Aorta (tissue), 5 donors: ENCODE data around the gene RNF5. TPM values are rescaled to one million over a fixed set of nuclear protein-coding genes. Genes with fewer than 3 reads are reported as not detected.
"Not testable (repeated sequence)": the region's sequence is repeated elsewhere in the genome, so short reads cannot be mapped to it uniquely, and the experiment has no call there.

ENCODE experiments used
- ATAC-seq: fragments of 200-7000 bp; cut with Tn5 transposase; one replicate; pipeline ENCODE4 v1.9.1; 2022; ENCODE audit warnings: moderate library complexity; ENCODE audit not compliant: low FRiP score
- DNase-seq, 2 donors: peaks; one replicate each; pipeline ENCODE4 v3.0.0-alpha.2; 2020
- H3K27ac ChIP-seq, 2 donors: one replicate each; pipeline ENCODE4 v1.5.1; 2013; ENCODE audit warnings: low read length in 2 of 2, mild to moderate bottlenecking in 2 of 2, moderate library complexity in 2 of 2, control low read depth in 1 of 2, inconsistent platforms in 1 of 2, low read depth in 1 of 2
- H3K27me3 ChIP-seq, 2 donors: one replicate each; pipeline ENCODE4 v1.6.1; 2013; ENCODE audit warnings: control low read depth in 1 of 2, low read length in 1 of 2, mild to moderate bottlenecking in 1 of 2, moderate library complexity in 1 of 2; ENCODE audit not compliant: insufficient read depth in 2 of 2, control insufficient read depth in 1 of 2
- H3K36me3 ChIP-seq, 2 donors: one replicate each; pipeline ENCODE4 v1.6.1; 2013; ENCODE audit warnings: control low read depth in 1 of 2, low read length in 1 of 2, mild to moderate bottlenecking in 1 of 2; ENCODE audit not compliant: insufficient read depth in 2 of 2, control insufficient read depth in 1 of 2
- H3K4me1 ChIP-seq, 2 donors: one replicate each; pipeline ENCODE4 v1.6.1; 2013; ENCODE audit warnings: low read length in 2 of 2, control low read depth in 1 of 2, mild to moderate bottlenecking in 1 of 2, moderate library complexity in 1 of 2; ENCODE audit not compliant: insufficient read depth in 2 of 2, control insufficient read depth in 1 of 2
- H3K4me3 ChIP-seq, 2 donors: one replicate each; pipeline ENCODE4 v1.5.1; 2013; ENCODE audit warnings: low read length in 2 of 2, control low read depth in 1 of 2, mild to moderate bottlenecking in 1 of 2
- H3K9me3 ChIP-seq: one replicate; pipeline ENCODE4 v1.6.1; 2013; ENCODE audit warnings: mild to moderate bottlenecking, low read length; ENCODE audit not compliant: control insufficient read depth
- WGBS, 2 donors: extraction: QIAGEN DNeasy Blood & Tissue Kit; methylation state at CpG; one replicate each; pipeline ENCODE4 v1.1.7; 2013; 5-methylcytosine and 5-hydroxymethylcytosine counted together
- intact Hi-C, 2 donors: fragments of 100-400 bp; cut with DNase I; formaldehyde crosslinking; loops; one replicate each; pipeline versions ENCODE4 v1.14.2 to v1.15.0; 2022
- polyA plus RNA-seq, 2 donors: library from polyadenylated mRNA; stranded (reverse); fragments of 200-250 nt; gene quantifications; one replicate each; pipeline ENCODE4 v1.2.3, GENCODE V29; 2013
- total RNA-seq, 2 donors: library from RNA; stranded (reverse); fragmentation: NEBNext Ultra II Directional; extraction: Animal tissue kit (Norgen Biotek cat#: 25700); gene quantifications; one replicate each; pipeline ENCODE4 v1.2.1, GENCODE V29; 2021
- donor health status: healthy with polysubstance abuse.
- donor health status: Bipolar disorder and iron deficiency.
- donor health status: DM: no; HTN: no; CAD: no.
- donor health status: DM: no; HTN: no; CAD: no.
- donor health status: DM: yes; HTN: yes; CAD: no.

RNF5 gene
- total and polyA plus RNA-seq, 4 donors: 35.0 to 109 (median 54.3) TPM

- DNase-seq: no peak
- H3K27ac ChIP-seq: no peak overlapping the region
- intact Hi-C loops: no loop called here
- 77 to 83% methylated on average over 9 of the region's 9 CpGs for WGBS, 2 donors
- no peak overlapping the region for H3K4me3 ChIP-seq
- H3K9me3 ChIP-seq: no peaks in the 10 kb centered on the region
- ATAC-seq: no peak
- no peaks in the 10 kb centered on the region for H3K4me1 ChIP-seq
- no peaks in the 10 kb centered on the region for H3K27me3 ChIP-seq
- H3K36me3 ChIP-seq: no peaks in the 10 kb centered on the region
Observed at GRCh38 chr6:32203426-32204267, 25.4 kb downstream of the RNF5 start.

- H3K36me3 ChIP-seq: no peaks in the 10 kb centered on the region
- ATAC-seq: no peak
Observed at GRCh38 chr6:32204268-32204715, 26.1 kb downstream of the RNF5 start.

GRCh38 chr6:32208996-32209395 lies 30.8 kb downstream of the RNF5 start:
- DNase-seq: no peak
- ATAC-seq: no peak
- WGBS, 2 donors: 80 to 82% methylated on average over 1 of the region's 1 CpG
- Histone ChIP-seq H3K4me3 (no peak overlapping the region), H3K4me1 (no peaks in the 10 kb centered on the region), H3K36me3 (no peaks in the 10 kb centered on the region), H3K27me3 (no peaks in the 10 kb centered on the region), H3K9me3 (no peaks in the 10 kb centered on the region), H3K27ac (no peak overlapping the region)
- intact Hi-C loops: no loop called here

More at GRCh38 chr6:32204268-32204715, 26.1 kb downstream of the RNF5 start:
- WGBS, 2 donors: 75 to 78% methylated on average over 3 of the region's 3 CpGs
- DNase-seq: no peak
- intact Hi-C loops: no loop called here
- Histone ChIP-seq H3K4me3 (no peak overlapping the region), H3K27ac (no peak overlapping the region), H3K4me1 (no peaks in the 10 kb centered on the region), H3K27me3 (no peaks in the 10 kb centered on the region), H3K9me3 (no peaks in the 10 kb centered on the region)

- Histone ChIP-seq H3K36me3 (no peaks in the 10 kb centered on the region), H3K9me3 (no peaks in the 10 kb centered on the region), H3K27me3 (no peaks in the 10 kb centered on the region), H3K4me1 (no peaks in the 10 kb centered on the region), H3K4me3 (no peak overlapping the region), H3K27ac (no peak overlapping the region)
- 85 to 86% methylated on average over 5 of the region's 5 CpGs for WGBS, 2 donors
- intact Hi-C loops: no loop called here
- no peak for DNase-seq
- ATAC-seq: no peak
Observed at GRCh38 chr6:32210191-32210601, 32.0 kb downstream of the RNF5 start.

GRCh38 chr6:32211432-32211831 lies 33.2 kb downstream of the RNF5 start:
- H3K27me3 ChIP-seq, intact Hi-C loops, H3K4me1 ChIP-seq, H3K27ac ChIP-seq, H3K36me3 ChIP-seq, H3K4me3 ChIP-seq, H3K9me3 ChIP-seq, DNase-seq, ATAC-seq: not testable (repeated sequence)
- WGBS, 2 donors: 86% methylated on average over 4 of the region's 4 CpGs

- Histone ChIP-seq H3K4me3 (no peak overlapping the region), H3K27me3 (no peaks in the 10 kb centered on the region), H3K4me1 (no peaks in the 10 kb centered on the region), H3K9me3 (no peaks in the 10 kb centered on the region), H3K27ac (no peak overlapping the region), H3K36me3 (no peaks in the 10 kb centered on the region)
- ATAC-seq (no peak), DNase-seq (no peak)
- intact Hi-C loops: no loop called here
- 60 to 70% methylated on average over 12 of the region's 12 CpGs for WGBS, 2 donors
Observed at GRCh38 chr6:32212076-32212760, 34.0 kb downstream of the RNF5 start.

GRCh38 chr6:32213649-32214048 lies 35.4 kb downstream of the RNF5 start:
- intact Hi-C loops: no loop called here
- Histone ChIP-seq H3K4me1 (no peaks in the 10 kb centered on the region), H3K36me3 (no peaks in the 10 kb centered on the region), H3K27me3 (no peaks in the 10 kb centered on the region), H3K4me3 (no peak overlapping the region), H3K9me3 (no peaks in the 10 kb centered on the region), H3K27ac (no peak overlapping the region)
- WGBS, 2 donors: 90 to 91% methylated on average over 6 of the region's 6 CpGs
- no peak for DNase-seq
- no peak for ATAC-seq

GRCh38 chr6:32214126-32214525 lies 35.9 kb downstream of the RNF5 start:
- Histone ChIP-seq H3K4me1 (no peaks in the 10 kb centered on the region), H3K27me3 (no peaks in the 10 kb centered on the region), H3K27ac (no peak overlapping the region), H3K9me3 (no peaks in the 10 kb centered on the region), H3K4me3 (no peak overlapping the region), H3K36me3 (no peaks in the 10 kb centered on the region)
- DNase-seq (no peak), ATAC-seq (no peak)
- 90 to 91% methylated on average over 3 of the region's 3 CpGs for WGBS, 2 donors
- intact Hi-C loops: no loop called here

GRCh38 chr6:32215617-32216016 lies 37.4 kb downstream of the RNF5 start:
- ATAC-seq (no peak), DNase-seq (no peak)
- Histone ChIP-seq H3K4me1 (no peaks in the 10 kb centered on the region), H3K27me3 (no peaks in the 10 kb centered on the region), H3K9me3 (no peaks in the 10 kb centered on the region), H3K36me3 (no peaks in the 10 kb centered on the region), H3K27ac (no peak overlapping the region), H3K4me3 (no peak overlapping the region)
- intact Hi-C loops: no loop called here
- 96 to 97% methylated on average over 4 of the region's 4 CpGs for WGBS, 2 donors
